ENCODE measurements around the gene DENND1A.

- TF ChIP-seq CTCF (IDR thresholded peaks at IDR 0.05; ENCODE audit: low read depth, low read length, missing input control) = no peak
- no peak for TF ChIP-seq REST (IDR thresholded peaks at IDR 0.05)
These were observed 274.8 kb downstream of the DENND1A start for GRCh38 chr9:123654994-123655637.
